Stimulated activated CD8-positive, alpha-beta memory T cell treated with anti-CD3 and anti-CD28 coated beads, Interleukin-4, amount 100 ng/mL, for 48 hours (primary cell): Measurements from ENCODE around the gene SNRNP25.
"Not testable (repeated sequence)": the region's sequence is repeated elsewhere in the genome, so short reads cannot be mapped to it uniquely, and the experiment has no call there.

Source experiments
- DNase-seq: peaks from one replicate; pipeline ENCODE4 v3.0.0-alpha.2; 2020

Gene SNRNP25

GRCh38 chr16:53346-54236, at the start of gene SNRNP25, which contains the start of gene POLR3K:
SNRNP25 (plus strand) TSS chr16:53828; CDS start chr16:54017, 189 bp downstream.
POLR3K (minus strand) TSS chr16:53608; CDS start chr16:53586, 22 bp downstream.
- DNase-seq = peak; percentile 98

GRCh38 chr16:9903-10665, 43.5 kb upstream of the SNRNP25 start:
- peak; percentile 49 for DNase-seq

GRCh38 chr16:10772-11171, 42.9 kb upstream of the SNRNP25 start:
- peak; percentile 95 for DNase-seq

- DNase-seq = not testable (repeated sequence)
Measured at GRCh38 chr16:17062-17765, 36.4 kb upstream of the SNRNP25 start.

- DNase-seq = not testable (repeated sequence)
Measured at GRCh38 chr16:20886-21285, 32.7 kb upstream of the SNRNP25 start.

GRCh38 chr16:24151-24550, 29.5 kb upstream of the SNRNP25 start:
- not testable (repeated sequence) for DNase-seq

- DNase-seq = not testable (repeated sequence)
Measured at GRCh38 chr16:25926-26348, 27.7 kb upstream of the SNRNP25 start.

GRCh38 chr16:30627-31026, 23.0 kb upstream of the SNRNP25 start:
- DNase-seq = not testable (repeated sequence)

GRCh38 chr16:33154-33876, 20.3 kb upstream of the SNRNP25 start:
- DNase-seq = not testable (repeated sequence)

- no peak for DNase-seq
Measured at GRCh38 chr16:33877-34647, 19.6 kb upstream of the SNRNP25 start.

GRCh38 chr16:34648-34987, 19.0 kb upstream of the SNRNP25 start:
- DNase-seq = no peak

- DNase-seq = no peak
Measured at GRCh38 chr16:35011-35677, 18.5 kb upstream of the SNRNP25 start.

- no peak for DNase-seq
Measured at GRCh38 chr16:35678-36305, 17.8 kb upstream of the SNRNP25 start.

GRCh38 chr16:36336-36984, 17.2 kb upstream of the SNRNP25 start:
- DNase-seq = no peak

- DNase-seq = no peak
Measured at GRCh38 chr16:37511-37910, 16.1 kb upstream of the SNRNP25 start.

- DNase-seq = not testable (repeated sequence)
Measured at GRCh38 chr16:38206-38605, 15.4 kb upstream of the SNRNP25 start.

- peak; percentile 59 for DNase-seq
Measured at GRCh38 chr16:38941-39892, 14.4 kb upstream of the SNRNP25 start.

- no peak for DNase-seq
Measured at GRCh38 chr16:41439-42068, 12.1 kb upstream of the SNRNP25 start.
